HL-60 (cell line): ENCODE measurements around the gene MINDY1.

Source experiments
- GABPA ChIP-seq: IDR thresholded peaks from 2 replicates; pipeline ENCODE4 v1.6.1; 2012; ENCODE audit warnings: low read depth
- POLR2AphosphoS5 ChIP-seq: IDR thresholded peaks from 2 replicates; pipeline ENCODE4 v1.6.1; 2012; ENCODE audit warnings: low read depth
- SPI1 ChIP-seq: IDR thresholded peaks from 2 replicates; pipeline ENCODE4 v1.6.1; 2012; ENCODE audit warnings: low read depth, mild to moderate bottlenecking, borderline replicate concordance
- TF ChIP-seq, protein P1 (sequence below): IDR thresholded peaks from one replicate; pipeline ENCODE4 v1.5.1; 2011; ENCODE audit warnings: low read length, control low read depth, inconsistent platforms; ENCODE audit not compliant: insufficient read depth
- TF ChIP-seq, protein P2 (sequence below): IDR thresholded peaks from 2 replicates; pipeline ENCODE4 v1.6.1; 2012; ENCODE audit warnings: low read depth; ENCODE audit not compliant: insufficient replicate concordance

DNA sequence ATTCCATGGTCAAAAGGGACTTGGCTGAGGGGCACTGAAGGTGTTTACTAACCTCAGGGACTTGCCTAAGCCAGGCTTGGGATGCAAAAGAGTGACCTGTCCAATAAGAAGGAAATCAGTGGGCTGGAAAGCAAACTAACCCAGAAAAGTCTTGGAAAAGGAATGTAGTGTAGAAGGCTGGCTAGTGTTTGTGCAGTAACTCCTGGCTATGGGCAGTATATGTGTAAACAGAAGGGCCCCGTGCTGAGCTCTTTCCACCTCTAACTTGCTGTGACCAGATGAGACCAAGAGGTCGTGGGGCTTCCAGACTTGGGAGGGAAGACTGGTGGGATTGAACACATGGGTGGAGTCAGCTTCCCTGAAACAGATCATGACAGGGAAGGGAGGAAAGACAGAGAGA lies 4.1 kb downstream of the MINDY1 start:
- no peak for TF ChIP-seq POLR2AphosphoS5
- TF ChIP-seq, protein P1, sequence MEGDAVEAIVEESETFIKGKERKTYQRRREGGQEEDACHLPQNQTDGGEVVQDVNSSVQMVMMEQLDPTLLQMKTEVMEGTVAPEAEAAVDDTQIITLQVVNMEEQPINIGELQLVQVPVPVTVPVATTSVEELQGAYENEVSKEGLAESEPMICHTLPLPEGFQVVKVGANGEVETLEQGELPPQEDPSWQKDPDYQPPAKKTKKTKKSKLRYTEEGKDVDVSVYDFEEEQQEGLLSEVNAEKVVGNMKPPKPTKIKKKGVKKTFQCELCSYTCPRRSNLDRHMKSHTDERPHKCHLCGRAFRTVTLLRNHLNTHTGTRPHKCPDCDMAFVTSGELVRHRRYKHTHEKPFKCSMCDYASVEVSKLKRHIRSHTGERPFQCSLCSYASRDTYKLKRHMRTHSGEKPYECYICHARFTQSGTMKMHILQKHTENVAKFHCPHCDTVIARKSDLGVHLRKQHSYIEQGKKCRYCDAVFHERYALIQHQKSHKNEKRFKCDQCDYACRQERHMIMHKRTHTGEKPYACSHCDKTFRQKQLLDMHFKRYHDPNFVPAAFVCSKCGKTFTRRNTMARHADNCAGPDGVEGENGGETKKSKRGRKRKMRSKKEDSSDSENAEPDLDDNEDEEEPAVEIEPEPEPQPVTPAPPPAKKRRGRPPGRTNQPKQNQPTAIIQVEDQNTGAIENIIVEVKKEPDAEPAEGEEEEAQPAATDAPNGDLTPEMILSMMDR = no peak
- TF ChIP-seq GABPA = no peak
- TF ChIP-seq, protein P2, sequence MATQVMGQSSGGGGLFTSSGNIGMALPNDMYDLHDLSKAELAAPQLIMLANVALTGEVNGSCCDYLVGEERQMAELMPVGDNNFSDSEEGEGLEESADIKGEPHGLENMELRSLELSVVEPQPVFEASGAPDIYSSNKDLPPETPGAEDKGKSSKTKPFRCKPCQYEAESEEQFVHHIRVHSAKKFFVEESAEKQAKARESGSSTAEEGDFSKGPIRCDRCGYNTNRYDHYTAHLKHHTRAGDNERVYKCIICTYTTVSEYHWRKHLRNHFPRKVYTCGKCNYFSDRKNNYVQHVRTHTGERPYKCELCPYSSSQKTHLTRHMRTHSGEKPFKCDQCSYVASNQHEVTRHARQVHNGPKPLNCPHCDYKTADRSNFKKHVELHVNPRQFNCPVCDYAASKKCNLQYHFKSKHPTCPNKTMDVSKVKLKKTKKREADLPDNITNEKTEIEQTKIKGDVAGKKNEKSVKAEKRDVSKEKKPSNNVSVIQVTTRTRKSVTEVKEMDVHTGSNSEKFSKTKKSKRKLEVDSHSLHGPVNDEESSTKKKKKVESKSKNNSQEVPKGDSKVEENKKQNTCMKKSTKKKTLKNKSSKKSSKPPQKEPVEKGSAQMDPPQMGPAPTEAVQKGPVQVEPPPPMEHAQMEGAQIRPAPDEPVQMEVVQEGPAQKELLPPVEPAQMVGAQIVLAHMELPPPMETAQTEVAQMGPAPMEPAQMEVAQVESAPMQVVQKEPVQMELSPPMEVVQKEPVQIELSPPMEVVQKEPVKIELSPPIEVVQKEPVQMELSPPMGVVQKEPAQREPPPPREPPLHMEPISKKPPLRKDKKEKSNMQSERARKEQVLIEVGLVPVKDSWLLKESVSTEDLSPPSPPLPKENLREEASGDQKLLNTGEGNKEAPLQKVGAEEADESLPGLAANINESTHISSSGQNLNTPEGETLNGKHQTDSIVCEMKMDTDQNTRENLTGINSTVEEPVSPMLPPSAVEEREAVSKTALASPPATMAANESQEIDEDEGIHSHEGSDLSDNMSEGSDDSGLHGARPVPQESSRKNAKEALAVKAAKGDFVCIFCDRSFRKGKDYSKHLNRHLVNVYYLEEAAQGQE = no peak
- TF ChIP-seq SPI1 = no peak
